Muscle layer of duodenum (tissue), 2 donors: Measurements from ENCODE around the gene ATP6V1C2.

Experiments used
- H3K27ac ChIP-seq: one replicate; pipeline ENCODE4 v1.7.0; 2013; ENCODE audit warnings: mild to moderate bottlenecking, low read length
- H3K27me3 ChIP-seq: one replicate; pipeline ENCODE4 v1.7.0; 2013; ENCODE audit warnings: low read depth, mild to moderate bottlenecking, control low read depth, low read length
- H3K36me3 ChIP-seq, 2 donors: one replicate each; pipeline ENCODE4 v1.7.0; 2013; ENCODE audit warnings: low read length in 2 of 2, control low read depth in 1 of 2, mild to moderate bottlenecking in 1 of 2; ENCODE audit not compliant: insufficient read depth in 2 of 2, control insufficient read depth in 1 of 2
- H3K4me1 ChIP-seq, 2 donors: one replicate each; pipeline ENCODE4 v1.7.0; 2013; ENCODE audit warnings: low read length in 2 of 2, mild to moderate bottlenecking in 2 of 2, control low read depth in 1 of 2, moderate library complexity in 1 of 2; ENCODE audit not compliant: insufficient read depth in 2 of 2, control insufficient read depth in 1 of 2
- H3K4me3 ChIP-seq, 2 donors: one replicate each; pipeline ENCODE4 v1.7.0; 2013; ENCODE audit warnings: low read length in 2 of 2, low read depth in 1 of 2, mild to moderate bottlenecking in 1 of 2
- H3K9me3 ChIP-seq, 2 donors: one replicate each; pipeline ENCODE4 v1.7.0; 2013; ENCODE audit warnings: low read length in 2 of 2, control low read depth in 1 of 2, mild to moderate bottlenecking in 1 of 2; ENCODE audit not compliant: control insufficient read depth in 1 of 2
- donor health status: healthy.

ATP6V1C2 gene

DNA sequence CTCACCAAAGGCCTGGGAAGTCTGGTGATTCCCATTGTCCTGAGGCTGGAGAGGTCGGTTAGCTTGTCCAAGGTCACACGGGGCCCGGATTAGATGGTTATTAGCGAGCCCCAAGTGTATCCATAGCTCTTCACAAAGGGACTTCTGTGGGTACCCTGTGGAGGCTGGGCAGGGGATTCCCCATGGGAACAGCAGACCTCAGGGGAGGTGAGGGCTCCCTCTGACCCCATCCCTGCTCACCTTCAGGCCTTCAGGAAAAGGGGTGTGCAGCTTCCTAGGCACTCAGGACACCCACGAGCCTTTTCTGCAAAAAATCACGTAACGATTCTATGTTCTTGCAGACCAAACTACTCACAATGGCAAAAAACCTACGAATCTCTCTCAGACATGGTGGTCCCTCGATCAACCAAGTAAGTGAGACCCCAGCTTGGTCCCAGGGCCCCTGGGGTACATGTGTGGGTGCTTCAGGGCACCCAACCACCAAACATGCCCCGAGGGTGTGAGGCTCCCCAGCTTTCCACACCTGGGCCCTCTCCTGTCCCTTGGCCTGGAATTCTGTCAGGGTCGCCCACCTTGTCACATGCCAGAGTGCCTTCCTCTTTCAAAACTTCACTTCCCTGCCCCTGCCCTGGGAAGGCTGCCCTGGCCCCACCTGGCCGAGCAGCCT is 50.9 kb downstream of the ATP6V1C2 start:
- no peaks in the 10 kb centered on the region for H3K4me1 ChIP-seq
- H3K9me3 ChIP-seq: no peaks in the 10 kb centered on the region
- no peak overlapping the region for H3K27ac ChIP-seq
- H3K27me3 ChIP-seq: no peaks in the 10 kb centered on the region
- no peak overlapping the region for H3K4me3 ChIP-seq
- peaks cover 0 to 6% of the 10 kb centered on the region in 2 donors for H3K36me3 ChIP-seq

DNA sequence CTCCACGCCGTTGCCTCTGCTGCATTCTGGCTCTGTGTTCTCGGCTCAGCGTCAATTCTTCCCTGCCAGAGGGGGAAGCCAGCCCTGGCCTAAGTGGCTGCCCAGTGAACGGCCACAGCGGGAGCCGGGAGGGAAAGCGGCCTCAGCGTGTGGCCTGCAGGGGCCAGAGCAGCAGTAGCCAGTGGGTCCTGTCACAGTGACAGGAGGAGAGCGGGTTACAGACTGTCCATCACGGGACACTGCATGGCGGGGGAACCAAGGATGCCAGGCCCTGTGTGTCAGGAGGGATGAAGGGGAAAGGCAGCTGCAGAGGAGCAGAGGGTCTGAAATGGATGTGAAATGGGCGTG is 51.4 kb downstream of the ATP6V1C2 start:
- Histone ChIP-seq H3K4me3 (no peak overlapping the region), H3K27me3 (no peaks in the 10 kb centered on the region), H3K27ac (no peak overlapping the region), H3K9me3 (no peaks in the 10 kb centered on the region), H3K36me3 (peaks cover 0 to 11% of the 10 kb centered on the region in 2 donors), H3K4me1 (no peaks in the 10 kb centered on the region)

DNA sequence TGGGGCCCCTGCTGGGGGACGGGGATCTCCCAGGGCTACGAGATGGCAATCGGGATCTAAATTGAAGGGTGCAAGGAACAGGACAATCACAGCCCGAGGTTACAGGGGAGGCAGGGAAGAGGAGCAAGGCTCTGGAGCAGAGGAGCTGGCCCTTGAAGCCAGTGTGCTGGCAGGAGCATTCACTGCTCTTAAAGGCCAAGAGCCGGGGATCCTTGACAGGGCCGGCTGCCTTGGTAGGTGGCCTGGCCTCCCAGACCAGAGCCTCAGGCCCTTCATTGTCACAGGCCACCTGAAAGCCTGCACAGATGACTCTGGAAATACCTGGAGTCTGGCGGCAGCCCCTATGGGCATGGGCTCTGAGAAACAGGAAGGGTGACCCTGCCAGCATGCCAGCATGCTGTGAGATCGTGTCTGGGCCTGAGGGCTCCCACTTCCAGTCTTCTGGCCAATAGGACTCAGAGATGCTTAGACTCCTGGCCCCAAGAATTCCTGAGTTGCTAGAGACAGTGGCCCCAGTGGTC is 52.5 kb downstream of the ATP6V1C2 start:
- Histone ChIP-seq H3K4me1 (no peaks in the 10 kb centered on the region), H3K4me3 (no peak overlapping the region), H3K27ac (no peak overlapping the region), H3K27me3 (no peaks in the 10 kb centered on the region), H3K9me3 (no peaks in the 10 kb centered on the region), H3K36me3 (peaks cover 0 to 21% of the 10 kb centered on the region in 2 donors)

DNA sequence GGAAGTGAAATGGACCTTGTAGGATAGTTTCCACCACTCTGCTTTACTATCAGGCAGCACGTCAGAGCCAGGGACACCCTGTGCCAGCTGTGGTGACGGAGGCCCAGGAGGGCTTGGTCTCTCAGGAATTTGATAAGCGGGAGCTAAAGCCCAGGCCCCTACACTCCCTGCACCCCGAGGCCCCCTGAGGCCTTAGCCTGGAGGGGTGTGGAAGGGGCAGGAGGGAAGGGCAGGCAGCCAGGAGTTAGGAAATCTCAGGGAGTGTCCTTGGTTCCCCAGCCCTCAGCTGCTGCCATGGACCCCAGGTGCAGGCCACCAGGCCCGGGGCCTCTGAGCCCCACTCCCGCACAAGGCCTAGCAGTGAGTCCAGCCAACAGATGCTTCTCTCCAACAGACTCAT is 53.0 kb downstream of the ATP6V1C2 start:
- no peak overlapping the region for H3K27ac ChIP-seq
- no peaks in the 10 kb centered on the region for H3K27me3 ChIP-seq
- H3K4me3 ChIP-seq: no peak overlapping the region
- no peaks in the 10 kb centered on the region for H3K4me1 ChIP-seq
- no peaks in the 10 kb centered on the region for H3K9me3 ChIP-seq
- peaks cover 0 to 23% of the 10 kb centered on the region in 2 donors for H3K36me3 ChIP-seq

DNA sequence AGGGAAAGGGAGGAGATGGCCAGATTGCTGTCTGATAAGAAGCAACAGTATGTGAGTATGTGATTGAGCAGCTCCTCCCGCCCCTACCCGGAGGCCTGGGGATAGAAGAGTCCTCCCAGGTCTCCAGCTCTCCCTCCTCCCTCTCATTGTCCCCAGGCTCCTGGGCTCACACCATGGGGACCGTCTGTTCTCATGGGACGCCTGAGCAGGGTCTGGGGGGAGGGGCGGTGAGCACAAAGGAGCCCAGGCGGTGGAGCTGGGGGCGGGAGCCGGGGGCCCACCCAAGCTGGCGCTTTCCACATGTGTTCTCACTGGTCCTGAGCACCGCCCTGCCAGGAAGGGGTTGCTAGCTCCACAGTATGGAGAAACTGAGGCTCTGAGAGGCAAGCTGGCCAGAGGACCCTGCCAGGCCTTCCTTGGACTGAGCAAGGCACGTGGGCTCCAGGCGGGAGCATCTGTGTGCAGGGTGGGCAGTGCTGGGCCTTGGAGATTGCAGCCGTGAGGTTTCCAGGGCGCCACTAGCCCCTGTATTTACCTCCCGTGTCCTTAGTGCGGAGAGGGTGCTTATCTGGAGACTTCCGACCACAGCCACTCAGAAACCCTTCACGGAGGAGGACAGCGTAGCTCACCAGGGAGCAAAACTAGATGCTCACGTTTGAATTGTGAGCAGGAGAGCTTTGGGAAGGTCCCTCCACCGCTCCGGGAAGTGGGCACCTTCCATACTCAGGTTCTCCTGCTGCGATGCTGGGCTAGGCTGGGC is 53.8 kb downstream of the ATP6V1C2 start:
- Histone ChIP-seq H3K4me3 (no peak overlapping the region), H3K27me3 (no peaks in the 10 kb centered on the region), H3K4me1 (no peaks in the 10 kb centered on the region), H3K36me3 (peaks cover 6 to 26% of the 10 kb centered on the region in 2 donors), H3K27ac (no peak overlapping the region), H3K9me3 (no peaks in the 10 kb centered on the region)

DNA sequence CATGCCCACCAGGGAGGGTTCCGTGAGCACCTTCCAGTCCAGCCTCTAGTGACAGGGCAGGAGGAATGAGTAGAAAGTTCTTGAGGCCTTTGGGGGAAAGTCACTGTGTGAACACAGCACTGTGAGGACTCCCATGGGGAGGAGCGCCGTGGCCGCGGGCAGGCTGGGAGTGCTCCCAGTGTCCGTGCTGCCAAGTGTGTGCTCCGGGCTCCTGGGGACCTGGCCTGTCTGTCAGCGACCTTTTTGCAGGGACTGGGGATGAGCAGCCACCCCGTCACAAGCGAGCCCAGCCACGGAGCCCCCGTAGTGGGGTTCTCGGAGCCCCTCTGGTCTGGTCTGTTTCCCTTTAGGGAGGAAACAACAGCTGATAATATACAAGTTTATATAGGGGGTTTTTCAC is 54.4 kb downstream of the ATP6V1C2 start:
- no peak overlapping the region for H3K4me3 ChIP-seq

DNA sequence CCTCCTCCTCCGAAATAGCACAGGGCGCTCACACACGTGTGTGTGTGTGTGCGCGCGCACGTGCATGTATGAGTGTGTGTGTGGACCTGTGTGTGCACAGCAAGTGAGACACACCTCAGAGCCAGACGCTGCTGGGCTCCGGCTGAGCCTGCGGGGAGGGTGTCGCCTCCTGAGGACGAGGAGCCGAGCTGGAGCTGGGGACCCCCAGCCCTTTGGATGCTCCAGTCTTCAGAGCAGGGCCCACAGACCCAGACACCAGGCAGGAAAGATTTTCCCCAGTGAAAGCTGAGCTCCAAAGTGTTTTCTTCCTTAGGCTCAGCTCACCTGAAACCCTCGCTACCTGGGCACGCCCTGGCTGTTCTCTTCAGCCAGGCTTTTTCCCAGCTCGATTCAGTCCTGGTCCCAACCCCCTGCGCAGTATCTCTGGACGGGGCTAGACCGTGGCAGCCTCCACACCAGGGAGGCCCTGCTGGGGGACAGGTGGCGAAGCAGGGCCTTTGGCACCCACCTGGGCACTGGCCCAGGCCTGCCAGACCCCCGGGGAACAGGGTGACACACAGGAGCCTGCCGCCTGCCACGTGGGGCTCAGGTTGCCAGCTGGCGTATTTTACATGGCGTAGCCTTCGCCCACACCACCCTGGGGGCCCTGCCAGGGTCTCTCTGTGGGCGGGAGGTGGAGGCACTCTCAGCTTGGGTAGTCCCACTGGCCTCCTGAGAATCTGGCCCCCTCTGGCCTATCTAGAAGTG is 55.0 kb downstream of the ATP6V1C2 start:
- H3K9me3 ChIP-seq: no peaks in the 10 kb centered on the region
- H3K27me3 ChIP-seq: no peaks in the 10 kb centered on the region
- peaks cover 9 to 38% of the 10 kb centered on the region in 2 donors for H3K36me3 ChIP-seq
- no peak overlapping the region for H3K4me3 ChIP-seq
- H3K27ac ChIP-seq: no peak overlapping the region
- H3K4me1 ChIP-seq: no peaks in the 10 kb centered on the region

More for the DNA sequence above, 54.4 kb downstream of the ATP6V1C2 start:
- Histone ChIP-seq H3K4me1 (no peaks in the 10 kb centered on the region), H3K27ac (no peak overlapping the region), H3K9me3 (no peaks in the 10 kb centered on the region), H3K27me3 (no peaks in the 10 kb centered on the region), H3K36me3 (peaks cover 9 to 32% of the 10 kb centered on the region in 2 donors)

DNA sequence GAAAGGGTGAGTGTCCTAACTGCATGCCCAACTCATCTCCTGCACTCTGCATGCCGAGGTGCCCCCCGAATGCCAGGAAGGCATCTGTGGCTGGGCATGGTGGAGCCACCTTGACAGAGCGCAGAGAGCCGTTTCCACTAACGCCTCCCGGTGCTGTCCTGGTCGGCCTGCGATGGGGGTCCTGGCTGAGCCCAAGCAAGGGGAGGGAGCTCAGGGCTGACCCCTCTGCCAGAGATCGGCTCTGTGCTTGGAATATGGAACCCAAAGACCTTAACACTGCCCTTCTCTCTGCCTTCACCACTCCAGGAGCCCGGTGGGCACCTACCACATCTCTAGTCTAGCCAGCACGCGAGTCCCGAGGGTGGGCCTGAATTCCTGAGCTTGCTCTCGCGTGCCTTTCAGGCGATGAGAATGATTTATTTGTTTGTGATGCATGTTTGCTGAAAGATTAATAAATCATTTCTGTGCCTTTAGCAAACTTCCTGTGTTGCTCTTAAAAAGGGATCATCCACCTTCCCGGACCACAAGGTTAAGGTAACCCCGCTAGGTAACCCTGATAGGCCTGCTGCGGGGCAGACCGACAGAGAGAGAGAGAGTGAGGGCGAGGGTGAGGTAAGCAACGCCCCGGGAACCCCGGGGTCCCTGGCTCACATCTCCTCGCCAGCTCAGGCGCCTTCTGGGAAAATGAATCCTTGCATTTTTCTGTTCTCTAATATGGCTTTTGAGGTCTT is 55.8 kb downstream of the ATP6V1C2 start:
- H3K27ac ChIP-seq: no peak overlapping the region

DNA sequence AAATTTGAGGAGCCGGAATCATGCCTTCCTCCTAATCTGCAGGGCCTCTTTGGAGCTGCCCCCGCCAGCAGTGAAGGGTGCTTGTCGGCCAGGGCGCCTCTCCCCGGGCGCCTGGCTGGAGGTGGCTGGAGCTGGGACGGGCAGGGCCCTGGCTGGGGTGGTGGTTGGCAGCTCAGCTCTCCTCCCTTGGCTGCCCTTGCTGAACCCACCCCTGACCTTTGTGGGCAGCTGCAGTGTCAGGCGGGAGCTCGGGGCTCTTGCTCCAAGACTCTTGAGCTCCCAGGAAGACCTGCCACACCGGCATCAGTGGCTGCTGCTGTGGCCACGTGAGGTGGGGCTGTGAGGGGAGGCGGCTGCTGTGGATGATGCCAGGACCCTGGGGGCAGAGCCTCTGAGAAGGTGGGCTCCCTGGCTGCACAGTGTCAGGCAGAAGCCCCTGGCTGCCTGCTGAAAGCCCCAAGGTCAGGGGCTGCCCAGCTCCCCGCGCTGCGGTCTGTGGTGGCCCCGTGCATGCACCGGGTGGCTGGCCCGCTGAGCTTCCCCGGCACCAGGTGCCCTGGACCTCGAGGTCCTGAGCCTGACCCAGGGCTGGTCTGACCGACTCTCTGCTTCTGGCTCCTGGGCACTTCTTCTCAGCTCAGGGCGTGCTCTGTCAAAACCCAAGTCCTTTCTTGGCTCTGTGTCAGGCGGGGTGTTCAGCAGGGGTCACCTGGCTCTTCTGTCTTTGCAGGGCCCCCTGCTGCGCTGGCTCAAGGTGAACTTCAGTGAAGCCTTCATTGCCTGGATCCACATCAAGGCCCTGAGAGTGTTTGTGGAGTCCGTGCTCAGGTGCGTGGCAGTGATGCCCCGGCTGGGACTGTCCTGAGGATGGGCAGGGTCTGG is 56.7 kb downstream of the ATP6V1C2 start:
- Histone ChIP-seq H3K9me3 (no peaks in the 10 kb centered on the region), H3K4me3 (no peak overlapping the region), H3K27me3 (no peaks in the 10 kb centered on the region), H3K36me3 (peaks cover 23 to 48% of the 10 kb centered on the region in 2 donors), H3K4me1 (no peaks in the 10 kb centered on the region), H3K27ac (no peak overlapping the region)

More for the DNA sequence above, 55.8 kb downstream of the ATP6V1C2 start:
- H3K36me3 ChIP-seq: peaks cover 18 to 44% of the 10 kb centered on the region in 2 donors
- no peaks in the 10 kb centered on the region for H3K9me3 ChIP-seq
- no peaks in the 10 kb centered on the region for H3K27me3 ChIP-seq
- H3K4me1 ChIP-seq: no peaks in the 10 kb centered on the region
- no peak overlapping the region for H3K4me3 ChIP-seq

DNA sequence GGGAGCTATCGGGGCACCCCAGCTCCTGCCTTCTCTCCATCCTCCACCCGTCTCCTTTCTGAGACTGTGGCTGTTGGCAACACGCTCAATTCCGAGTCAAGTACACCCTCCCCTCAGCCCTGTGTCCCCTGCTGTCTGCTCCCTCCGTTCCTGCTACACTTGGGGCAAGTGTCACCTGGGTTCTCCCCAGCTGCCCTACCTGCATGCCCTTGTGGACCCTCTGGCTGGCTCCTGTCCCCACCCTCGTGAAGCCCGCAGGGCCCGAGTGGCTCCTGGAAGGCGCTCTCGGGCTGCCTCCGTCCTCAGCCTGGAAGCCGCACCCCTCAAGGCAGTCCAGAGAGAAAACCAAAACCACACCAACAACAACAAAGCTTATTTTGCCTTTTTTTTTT is 57.3 kb downstream of the ATP6V1C2 start:
- no peaks in the 10 kb centered on the region for H3K27me3 ChIP-seq
- no peaks in the 10 kb centered on the region for H3K9me3 ChIP-seq
- H3K4me3 ChIP-seq: no peak overlapping the region
- H3K27ac ChIP-seq: no peak overlapping the region
- no peaks in the 10 kb centered on the region for H3K4me1 ChIP-seq
- H3K36me3 ChIP-seq: peaks cover 29 to 54% of the 10 kb centered on the region in 2 donors
